Tibial nerve (tissue), 4 donors: ENCODE data around the gene ANXA5. TPM values are rescaled to one million over a fixed set of nuclear protein-coding genes. Genes with fewer than 3 reads are reported as not detected.
"Not testable (repeated sequence)": the region's sequence is repeated elsewhere in the genome, so short reads cannot be mapped to it uniquely, and the experiment has no call there.

ENCODE experiments used
- DNase-seq, 2 donors: peaks; one replicate each; pipeline ENCODE4 v3.0.0-alpha.2; 2019; ENCODE audit warnings: low spot score in 2 of 2
- H3K27ac ChIP-seq, 4 donors: fragments of 200-600 bp; sonication (generic) in 3 of 4; one replicate each; pipeline ENCODE4 v1.5.1; 2017 to 2019; ENCODE audit warnings: mild to moderate bottlenecking in 1 of 4
- H3K27me3 ChIP-seq, 2 donors: fragments of 200-600 bp; sonication (generic) in 1 of 2; one replicate each; pipeline versions ENCODE4 v1.5.1 to v1.6.0; 2017 to 2019
- H3K36me3 ChIP-seq, 3 donors: fragments of 200-600 bp; sonication (generic); one replicate each; pipeline ENCODE4 v1.5.1; 2018 to 2019
- H3K4me1 ChIP-seq, 4 donors: fragments of 200-600 bp; sonication (generic) in 3 of 4; one replicate each; pipeline ENCODE4 v1.5.1; 2017 to 2019
- H3K4me3 ChIP-seq, 4 donors: fragments of 200-600 bp; sonication (generic) in 3 of 4; one replicate each; pipeline ENCODE4 v1.5.1; 2017 to 2019; ENCODE audit warnings: mild to moderate bottlenecking in 1 of 4, moderate library complexity in 1 of 4
- H3K9me3 ChIP-seq, 4 donors: fragments of 200-600 bp; sonication (generic) in 3 of 4; one replicate each; pipeline ENCODE4 v1.5.1; 2017 to 2019
- EP300 ChIP-seq, 2 donors: sonication (generic); formaldehyde crosslinking; IDR thresholded peaks; one replicate each; pipeline ENCODE4 v1.6.1; 2017; ENCODE audit warnings: antibody characterized with exemption in 2 of 2, mild to moderate bottlenecking in 1 of 2
- POLR2A ChIP-seq, 2 donors: fragments of 450-650 bp; IDR thresholded peaks; one replicate each; pipeline ENCODE4 v1.6.1; 2017; ENCODE audit warnings: antibody characterized with exemption in 2 of 2, mild to moderate bottlenecking in 2 of 2, moderate library complexity in 2 of 2
- WGBS, 2 donors: methylation state at CpG; one replicate each; pipeline ENCODE4 v1.1.5; 2018; 5-methylcytosine and 5-hydroxymethylcytosine counted together
- total RNA-seq, 4 donors: library from RNA; depleted of rRNA; stranded (reverse); fragments of >200 nt; gene quantifications; one replicate each; pipeline ENCODE4 v1.1.0, GENCODE V29; 2016
- TF ChIP-seq, protein P1 (sequence below), 5 experiments: fragments of 200-600 bp in 3 of 5; fragments of 450-650 bp in 2 of 5; sonication (generic) in 3 of 5; IDR thresholded peaks; one replicate each; pipeline ENCODE4 v1.5.1; 2016 to 2019; ENCODE audit warnings: antibody characterized with exemption in 5 of 5, mild to moderate bottlenecking in 3 of 5, moderate library complexity in 2 of 5

ANXA5 gene
- total RNA-seq, 4 donors from 2014 or later: 137 to 276 (median 267) TPM

DNA sequence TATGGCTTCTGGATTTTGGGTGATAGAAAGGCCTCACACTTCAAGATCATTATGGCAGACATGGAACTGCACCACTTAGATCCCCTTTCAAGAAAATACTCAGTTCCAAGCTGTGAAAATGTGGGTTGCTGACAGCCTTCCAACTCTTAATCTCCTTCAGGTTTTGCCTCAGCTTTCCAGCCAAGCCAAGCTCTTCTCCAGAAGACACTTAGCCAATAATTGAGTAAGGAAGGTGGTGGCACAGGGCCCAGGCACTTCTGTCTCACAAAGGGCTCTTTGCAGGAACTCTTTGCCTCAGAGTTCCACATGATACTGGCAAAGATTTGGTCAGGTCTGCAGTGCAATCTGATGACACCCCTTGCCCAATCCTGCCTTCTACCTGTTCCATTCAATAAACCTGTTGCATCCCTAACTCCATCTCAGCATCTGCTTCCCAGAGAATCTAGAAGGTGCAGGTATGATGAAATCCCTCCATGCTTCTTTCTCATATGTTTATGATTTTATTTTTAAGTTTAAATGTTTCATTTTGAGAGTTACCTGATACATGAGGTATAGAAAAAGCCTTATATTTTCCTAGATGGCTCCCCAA, 30.6 kb downstream of the ANXA5 start:
- TF ChIP-seq, protein P1, sequence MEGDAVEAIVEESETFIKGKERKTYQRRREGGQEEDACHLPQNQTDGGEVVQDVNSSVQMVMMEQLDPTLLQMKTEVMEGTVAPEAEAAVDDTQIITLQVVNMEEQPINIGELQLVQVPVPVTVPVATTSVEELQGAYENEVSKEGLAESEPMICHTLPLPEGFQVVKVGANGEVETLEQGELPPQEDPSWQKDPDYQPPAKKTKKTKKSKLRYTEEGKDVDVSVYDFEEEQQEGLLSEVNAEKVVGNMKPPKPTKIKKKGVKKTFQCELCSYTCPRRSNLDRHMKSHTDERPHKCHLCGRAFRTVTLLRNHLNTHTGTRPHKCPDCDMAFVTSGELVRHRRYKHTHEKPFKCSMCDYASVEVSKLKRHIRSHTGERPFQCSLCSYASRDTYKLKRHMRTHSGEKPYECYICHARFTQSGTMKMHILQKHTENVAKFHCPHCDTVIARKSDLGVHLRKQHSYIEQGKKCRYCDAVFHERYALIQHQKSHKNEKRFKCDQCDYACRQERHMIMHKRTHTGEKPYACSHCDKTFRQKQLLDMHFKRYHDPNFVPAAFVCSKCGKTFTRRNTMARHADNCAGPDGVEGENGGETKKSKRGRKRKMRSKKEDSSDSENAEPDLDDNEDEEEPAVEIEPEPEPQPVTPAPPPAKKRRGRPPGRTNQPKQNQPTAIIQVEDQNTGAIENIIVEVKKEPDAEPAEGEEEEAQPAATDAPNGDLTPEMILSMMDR (IDR thresholded peaks at IDR 0.05): no peak
- TF ChIP-seq POLR2A (IDR thresholded peaks at IDR 0.05) (no peak), EP300 (IDR thresholded peaks at IDR 0.05) (peak in 1 of 2 donors; percentile 21)
- Histone ChIP-seq H3K36me3 (peaks cover 0 to 80% (median 3%) of the 10 kb centered on the region in 3 donors), H3K27me3 (no peaks in the 10 kb centered on the region), H3K9me3 (no peaks in the 10 kb centered on the region), H3K4me3 (no peak overlapping the region), H3K4me1 (peaks cover 0 to 7% (median 0%) of the 10 kb centered on the region in 4 donors), H3K27ac (no peak overlapping the region)
- DNase-seq: peak; percentile 26 to 49

DNA sequence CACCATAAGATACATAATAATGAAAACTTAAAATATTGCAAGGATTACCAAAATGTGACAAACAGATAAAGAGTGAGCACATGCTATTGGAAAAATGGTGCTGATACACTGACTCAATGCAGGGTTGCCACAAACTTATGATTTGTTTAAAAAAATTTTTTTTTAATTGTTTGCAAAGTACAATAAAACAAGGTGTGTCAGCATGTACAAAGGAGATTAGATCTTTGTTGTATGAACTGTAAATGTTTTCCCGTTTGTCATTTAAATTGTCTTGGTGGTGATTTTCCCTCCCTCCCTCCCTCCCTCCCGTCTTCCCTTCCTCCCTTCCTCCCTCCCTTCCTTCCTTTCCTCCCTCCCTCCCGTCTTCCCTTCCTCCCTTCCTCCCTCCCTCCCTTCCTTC, 31.4 kb downstream of the ANXA5 start:
- TF ChIP-seq, protein P1 (IDR thresholded peaks at IDR 0.05): no peak
- TF ChIP-seq POLR2A (IDR thresholded peaks at IDR 0.05) (no peak), EP300 (IDR thresholded peaks at IDR 0.05) (no peak)
- no peak overlapping the region for H3K27ac ChIP-seq
- peaks cover 0 to 7% (median 0%) of the 10 kb centered on the region in 4 donors for H3K4me1 ChIP-seq
- no peaks in the 10 kb centered on the region for H3K27me3 ChIP-seq
- peaks cover 0 to 72% (median 3%) of the 10 kb centered on the region in 3 donors for H3K36me3 ChIP-seq
- H3K4me3 ChIP-seq: no peak overlapping the region
- WGBS, 2 donors: 43 to 59% methylated on average over 3 of the region's 3 CpGs
- H3K9me3 ChIP-seq: no peaks in the 10 kb centered on the region
- no peak for DNase-seq

DNA sequence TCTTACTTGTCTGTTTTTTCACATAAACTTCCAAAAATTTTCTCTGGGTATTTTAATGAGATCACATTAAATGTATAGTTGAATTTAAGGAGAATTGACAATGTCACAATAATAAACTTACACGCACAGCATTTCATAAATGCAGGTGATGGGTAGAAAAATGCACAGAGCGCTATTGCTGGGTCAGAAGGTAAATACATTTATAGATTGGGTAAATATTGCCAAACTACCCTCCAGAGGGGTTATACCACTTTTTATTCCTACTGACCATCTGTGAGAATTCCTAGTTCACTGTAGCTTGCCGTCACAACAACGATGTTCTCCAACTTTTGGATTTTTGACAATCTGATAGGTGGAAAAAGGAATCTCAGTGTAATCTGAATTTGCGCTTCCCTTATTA, 34.6 kb downstream of the ANXA5 start:
- no peaks in the 10 kb centered on the region for H3K4me1 ChIP-seq
- TF ChIP-seq, protein P1 (IDR thresholded peaks at IDR 0.05): no peak
- no peak for TF ChIP-seq EP300 (IDR thresholded peaks at IDR 0.05)
- no peak for TF ChIP-seq POLR2A (IDR thresholded peaks at IDR 0.05)
- no peak overlapping the region for H3K27ac ChIP-seq
- no peak overlapping the region for H3K4me3 ChIP-seq
- H3K27me3 ChIP-seq: no peaks in the 10 kb centered on the region
- peaks cover 0 to 42% (median under 1%) of the 10 kb centered on the region in 3 donors for H3K36me3 ChIP-seq
- no peak for DNase-seq
- H3K9me3 ChIP-seq: no peaks in the 10 kb centered on the region
- WGBS, 2 donors: 76 to 98% methylated on average over 5 of the region's 5 CpGs

DNA sequence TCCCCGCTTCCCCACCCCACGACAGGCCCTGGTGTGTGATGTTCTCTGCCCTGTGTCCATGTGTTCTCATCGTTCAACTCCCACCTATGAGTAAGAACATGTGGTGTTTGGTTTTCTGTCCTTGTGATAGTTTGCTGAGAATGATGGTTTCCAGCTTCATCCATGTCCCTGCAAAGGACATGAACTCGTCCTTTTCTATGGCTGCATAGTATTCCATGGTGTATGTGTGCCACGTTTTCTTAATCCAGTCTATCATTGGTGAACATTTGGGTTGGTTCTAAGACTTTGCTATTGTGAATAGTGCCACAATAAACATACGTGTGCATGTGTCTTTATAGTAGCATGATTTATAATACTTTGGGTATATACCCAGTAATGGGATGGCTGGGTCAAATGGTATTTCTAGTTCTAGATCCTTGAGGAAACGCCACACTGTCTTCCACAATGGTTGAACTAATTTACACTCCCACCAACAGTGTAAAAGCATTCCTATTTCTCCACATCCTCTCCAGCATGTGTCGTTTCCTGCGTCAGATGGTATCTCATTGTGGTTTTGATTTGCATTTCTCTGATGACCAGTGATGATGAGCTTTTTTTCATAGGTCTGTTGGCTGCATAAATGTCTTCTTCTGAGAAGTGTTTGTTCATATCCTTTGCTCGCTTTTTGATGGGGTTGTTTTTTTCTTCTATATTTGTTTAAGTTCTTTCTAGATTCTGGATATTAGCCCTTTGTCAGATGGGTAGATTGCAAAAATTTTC, 36.4 kb downstream of the ANXA5 start:
- H3K4me3 ChIP-seq, H3K27me3 ChIP-seq, H3K27ac ChIP-seq, H3K4me1 ChIP-seq, DNase-seq, H3K9me3 ChIP-seq: not testable (repeated sequence)
- H3K36me3 ChIP-seq: peaks cover 0 to 25% (median 0%) of the 10 kb centered on the region in 3 donors
- 91 to 97% methylated on average over 10 of the region's 10 CpGs for WGBS, 2 donors

DNA sequence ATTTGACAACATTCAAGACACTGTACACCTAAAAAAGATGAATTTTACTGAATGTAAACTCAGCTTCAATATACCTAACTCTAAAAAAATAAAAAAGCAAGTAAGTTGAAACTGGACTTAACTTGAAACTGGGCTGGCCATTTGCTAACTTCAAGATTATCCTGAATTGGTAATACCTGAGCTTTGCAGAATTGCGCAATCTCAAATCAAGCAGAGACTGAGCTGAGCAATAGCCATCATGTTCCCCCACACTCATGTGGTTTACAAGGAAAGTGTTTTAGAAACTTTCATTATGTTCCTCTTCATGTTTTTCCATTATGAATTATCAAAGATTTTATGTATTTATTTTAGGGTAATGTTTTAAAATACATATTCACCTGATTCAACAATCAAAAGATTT, 38.7 kb downstream of the ANXA5 start:
- DNase-seq: no peak
- Histone ChIP-seq H3K27me3 (no peaks in the 10 kb centered on the region), H3K27ac (no peak overlapping the region), H3K9me3 (no peaks in the 10 kb centered on the region), H3K36me3 (peaks cover 0 to 5% (median 0%) of the 10 kb centered on the region in 3 donors), H3K4me1 (peaks cover 0 to 11% (median 0%) of the 10 kb centered on the region in 4 donors), H3K4me3 (no peak overlapping the region)
- 97 to 100% methylated on average over 1 of the region's 1 CpG for WGBS, 2 donors
- TF ChIP-seq EP300 (IDR thresholded peaks at IDR 0.05): no peak

DNA sequence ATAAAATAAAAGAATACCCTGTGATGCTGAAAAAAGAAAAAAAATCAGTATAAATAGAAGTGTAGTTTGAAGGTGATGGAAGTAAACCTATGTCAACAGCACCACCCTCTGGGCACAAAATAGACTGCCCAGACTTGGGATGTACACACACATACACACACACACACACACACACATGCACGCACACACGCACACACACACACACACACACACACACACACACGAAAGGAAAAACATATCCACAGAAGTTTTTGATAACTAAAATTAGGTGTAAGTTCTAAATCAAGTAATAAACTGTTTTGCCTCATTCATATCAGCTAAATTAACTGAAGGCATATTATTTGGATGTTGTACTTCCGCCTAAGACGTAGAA, 40.5 kb downstream of the ANXA5 start:
- no peak for TF ChIP-seq EP300 (IDR thresholded peaks at IDR 0.05)
- TF ChIP-seq, protein P1 (IDR thresholded peaks at IDR 0.05): peak in 4 of 5 experiments; percentile 31 to 59 (median 34)
- no peaks in the 10 kb centered on the region for H3K36me3 ChIP-seq
- WGBS, 2 donors: 36 to 41% methylated on average over 5 of the region's 5 CpGs
- peaks cover 0 to 11% (median 0%) of the 10 kb centered on the region in 4 donors for H3K4me1 ChIP-seq
- no peak overlapping the region for H3K4me3 ChIP-seq
- peak overlapping the region in 1 of 4 donors; percentile 56 for H3K27ac ChIP-seq
- no peaks in the 10 kb centered on the region for H3K27me3 ChIP-seq
- no peaks in the 10 kb centered on the region for H3K9me3 ChIP-seq
- peak; percentile 45 to 75 for DNase-seq
